Stimulated activated naive B cell treated with anti-CD40 and anti-IgM and Interleukin-4, amounts not matched to agents 10 μg/mL and 1 μg/mL and 100 μg/mL, for 72 hours (primary cell): ENCODE data around the gene PDCD5.

Experiments used
- ATAC-seq, 2 donors: fragments of 150-1000 bp; cut with Tn5 transposase; replicated peaks; 2 replicates each; pipeline ENCODE4 v1.10.0; 2021; ENCODE audit warnings: moderate library complexity in 1 of 2
- DNase-seq: peaks from one replicate; pipeline ENCODE4 v3.0.0; 2021
- H3K27ac Mint-ChIP-seq: one replicate; pipeline ENCODE4 v1.8.0; 2022; ENCODE audit warnings: mild to moderate bottlenecking, mixed read lengths
- H3K27me3 Mint-ChIP-seq, 2 donors: one replicate each; pipeline ENCODE4 v1.8.0; 2022; ENCODE audit warnings: mixed read lengths in 2 of 2
- H3K36me3 Mint-ChIP-seq, 2 donors: one replicate each; pipeline ENCODE4 v1.8.0; 2022; ENCODE audit warnings: mixed read lengths in 2 of 2, mild to moderate bottlenecking in 1 of 2
- H3K4me1 Mint-ChIP-seq, 2 donors: one replicate each; pipeline ENCODE4 v1.8.0; 2022; ENCODE audit warnings: mixed read lengths in 2 of 2, mild to moderate bottlenecking in 1 of 2
- H3K4me3 Mint-ChIP-seq, 2 donors: one replicate each; pipeline ENCODE4 v1.8.0; 2022; ENCODE audit warnings: mild to moderate bottlenecking in 2 of 2, mixed read lengths in 2 of 2, moderate library complexity in 1 of 2
- H3K9me3 Mint-ChIP-seq, 2 donors: one replicate each; pipeline ENCODE4 v1.8.0; 2022; ENCODE audit warnings: mixed read lengths in 2 of 2, mild to moderate bottlenecking in 1 of 2

PDCD5 gene

GRCh38 chr19:32599258-32599657, 18.3 kb downstream of the PDCD5 start:
- Mint-ChIP-seq H3K4me3 (no peak overlapping the region), H3K4me1 (no peaks in the 10 kb centered on the region), H3K9me3 (no peaks in the 10 kb centered on the region), H3K27me3 (no peaks in the 10 kb centered on the region), H3K27ac (no peak overlapping the region), H3K36me3 (peaks cover 22 to 49% of the 10 kb centered on the region in 2 donors)
- DNase-seq, result no peak
- ATAC-seq, result no peak

GRCh38 chr19:32599736-32600157, 18.8 kb downstream of the PDCD5 start:
- Mint-ChIP-seq H3K4me3 (no peak overlapping the region), H3K27me3 (no peaks in the 10 kb centered on the region), H3K4me1 (no peaks in the 10 kb centered on the region), H3K27ac (no peak overlapping the region), H3K9me3 (no peaks in the 10 kb centered on the region), H3K36me3 (peaks cover 23 to 50% of the 10 kb centered on the region in 2 donors)
- peak; percentile 51 to 64 for ATAC-seq
- no peak for DNase-seq

GRCh38 chr19:32603961-32604360, 23.0 kb downstream of the PDCD5 start:
- no peak for ATAC-seq
- Mint-ChIP-seq H3K9me3 (no peaks in the 10 kb centered on the region), H3K27me3 (no peaks in the 10 kb centered on the region), H3K4me1 (no peaks in the 10 kb centered on the region), H3K4me3 (no peak overlapping the region), H3K27ac (no peak overlapping the region), H3K36me3 (peaks cover 37 to 45% of the 10 kb centered on the region in 2 donors)
- DNase-seq, result no peak

- ATAC-seq (no peak), DNase-seq (no peak)
- no peak overlapping the region for H3K27ac Mint-ChIP-seq
- no peaks in the 10 kb centered on the region for H3K4me1 Mint-ChIP-seq
- peaks cover 38 to 45% of the 10 kb centered on the region in 2 donors for H3K36me3 Mint-ChIP-seq
- H3K27me3 Mint-ChIP-seq, result no peaks in the 10 kb centered on the region
- H3K4me3 Mint-ChIP-seq, result no peak overlapping the region
- H3K9me3 Mint-ChIP-seq, result no peaks in the 10 kb centered on the region
Measured at GRCh38 chr19:32605544-32605943, 24.6 kb downstream of the PDCD5 start.

GRCh38 chr19:32606289-32606688, 25.3 kb downstream of the PDCD5 start:
- H3K4me3 Mint-ChIP-seq, result no peak overlapping the region
- no peaks in the 10 kb centered on the region for H3K9me3 Mint-ChIP-seq
- no peak overlapping the region for H3K27ac Mint-ChIP-seq
- ATAC-seq, result no peak
- no peaks in the 10 kb centered on the region for H3K4me1 Mint-ChIP-seq
- no peak for DNase-seq
- peaks cover 35 to 46% of the 10 kb centered on the region in 2 donors for H3K36me3 Mint-ChIP-seq
- H3K27me3 Mint-ChIP-seq, result no peaks in the 10 kb centered on the region

GRCh38 chr19:32607479-32607878, 26.5 kb downstream of the PDCD5 start:
- H3K27me3 Mint-ChIP-seq, result no peaks in the 10 kb centered on the region
- H3K4me1 Mint-ChIP-seq, result no peaks in the 10 kb centered on the region
- peaks cover 39 to 50% of the 10 kb centered on the region in 2 donors for H3K36me3 Mint-ChIP-seq
- H3K4me3 Mint-ChIP-seq, result no peak overlapping the region
- ATAC-seq, result no peak
- H3K27ac Mint-ChIP-seq, result no peak overlapping the region
- no peak for DNase-seq
- H3K9me3 Mint-ChIP-seq, result no peaks in the 10 kb centered on the region

- DNase-seq, result no peak
- Mint-ChIP-seq H3K27ac (no peak overlapping the region), H3K9me3 (no peaks in the 10 kb centered on the region), H3K36me3 (peaks cover 53 to 63% of the 10 kb centered on the region in 2 donors), H3K4me3 (no peak overlapping the region), H3K27me3 (no peaks in the 10 kb centered on the region), H3K4me1 (no peaks in the 10 kb centered on the region)
- ATAC-seq, result no peak
Measured at GRCh38 chr19:32611161-32611560, 30.2 kb downstream of the PDCD5 start.

- Mint-ChIP-seq H3K9me3 (no peaks in the 10 kb centered on the region), H3K27ac (no peak overlapping the region), H3K4me1 (no peaks in the 10 kb centered on the region), H3K4me3 (no peak overlapping the region), H3K27me3 (no peaks in the 10 kb centered on the region), H3K36me3 (peaks cover 45 to 58% of the 10 kb centered on the region in 2 donors)
- DNase-seq, result no peak
- no peak for ATAC-seq
Measured at GRCh38 chr19:32613008-32613407, 32.0 kb downstream of the PDCD5 start.

GRCh38 chr19:32614916-32615315, 33.9 kb downstream of the PDCD5 start:
- DNase-seq (no peak), ATAC-seq (no peak)
- no peaks in the 10 kb centered on the region for H3K27me3 Mint-ChIP-seq
- no peaks in the 10 kb centered on the region for H3K9me3 Mint-ChIP-seq
- H3K4me3 Mint-ChIP-seq, result no peak overlapping the region
- no peaks in the 10 kb centered on the region for H3K4me1 Mint-ChIP-seq
- peaks cover 51 to 70% of the 10 kb centered on the region in 2 donors for H3K36me3 Mint-ChIP-seq
- no peak overlapping the region for H3K27ac Mint-ChIP-seq

- DNase-seq, result no peak
- Mint-ChIP-seq H3K9me3 (no peaks in the 10 kb centered on the region), H3K36me3 (peaks cover 53 to 70% of the 10 kb centered on the region in 2 donors), H3K27ac (no peak overlapping the region), H3K4me3 (no peak overlapping the region), H3K4me1 (no peaks in the 10 kb centered on the region), H3K27me3 (no peaks in the 10 kb centered on the region)
- no peak for ATAC-seq
Measured at GRCh38 chr19:32615569-32615968, 34.6 kb downstream of the PDCD5 start.

GRCh38 chr19:32619051-32619685, 38.2 kb downstream of the PDCD5 start:
- DNase-seq (no peak), ATAC-seq (no peak)
- no peaks in the 10 kb centered on the region for H3K9me3 Mint-ChIP-seq
- peaks cover 51 to 64% of the 10 kb centered on the region in 2 donors for H3K36me3 Mint-ChIP-seq
- no peak overlapping the region for H3K27ac Mint-ChIP-seq
- H3K4me3 Mint-ChIP-seq, result no peak overlapping the region
- no peaks in the 10 kb centered on the region for H3K4me1 Mint-ChIP-seq
- H3K27me3 Mint-ChIP-seq, result no peaks in the 10 kb centered on the region

- Mint-ChIP-seq H3K4me3 (no peak overlapping the region), H3K9me3 (no peaks in the 10 kb centered on the region), H3K27me3 (no peaks in the 10 kb centered on the region), H3K36me3 (peaks cover 51 to 61% of the 10 kb centered on the region in 2 donors), H3K4me1 (no peaks in the 10 kb centered on the region), H3K27ac (no peak overlapping the region)
- DNase-seq (no peak), ATAC-seq (no peak)
Measured at GRCh38 chr19:32622002-32622401, 41.0 kb downstream of the PDCD5 start.

- H3K27ac Mint-ChIP-seq, result no peak overlapping the region
- no peaks in the 10 kb centered on the region for H3K27me3 Mint-ChIP-seq
- peaks cover 49 to 58% of the 10 kb centered on the region in 2 donors for H3K36me3 Mint-ChIP-seq
- H3K9me3 Mint-ChIP-seq, result no peaks in the 10 kb centered on the region
- no peaks in the 10 kb centered on the region for H3K4me1 Mint-ChIP-seq
- no peak overlapping the region for H3K4me3 Mint-ChIP-seq
- ATAC-seq, result no peak
- DNase-seq, result no peak
Measured at GRCh38 chr19:32624410-32624809, 43.4 kb downstream of the PDCD5 start.

- no peak overlapping the region for H3K27ac Mint-ChIP-seq
- ATAC-seq (no peak), DNase-seq (no peak)
- H3K9me3 Mint-ChIP-seq, result no peaks in the 10 kb centered on the region
- H3K4me1 Mint-ChIP-seq, result no peaks in the 10 kb centered on the region
- no peaks in the 10 kb centered on the region for H3K27me3 Mint-ChIP-seq
- H3K4me3 Mint-ChIP-seq, result no peak overlapping the region
- peaks cover 45 to 60% of the 10 kb centered on the region in 2 donors for H3K36me3 Mint-ChIP-seq
Measured at GRCh38 chr19:32626969-32627368, 46.0 kb downstream of the PDCD5 start.

GRCh38 chr19:32627714-32628270, 46.8 kb downstream of the PDCD5 start:
- Mint-ChIP-seq H3K36me3 (peaks cover 39 to 56% of the 10 kb centered on the region in 2 donors), H3K27me3 (no peaks in the 10 kb centered on the region), H3K27ac (no peak overlapping the region), H3K9me3 (no peaks in the 10 kb centered on the region), H3K4me1 (no peaks in the 10 kb centered on the region), H3K4me3 (no peak overlapping the region)
- no peak for ATAC-seq
- DNase-seq, result no peak
